ENCODE measurements around the gene PCSK5. TPM values are rescaled to one million over a fixed set of nuclear protein-coding genes. Genes with fewer than 3 reads are reported as not detected.
"Not testable (repeated sequence)": the region's sequence is repeated elsewhere in the genome, so short reads cannot be mapped to it uniquely, and the experiment has no call there.

Gene PCSK5
- total RNA-seq, 4 donors from 2014 or later = 9.6 to 41.8 (median 15.1) TPM

GRCh38 chr9:75892216-75892911 is 1.9 kb downstream of the PCSK5 start:
- H3K4me3 ChIP-seq (replicated peaks in 1 of 3) = peak overlapping the region in 2 of 3 donors; percentile 26 to 64
- H3K27ac ChIP-seq = no peak overlapping the region
- intact Hi-C loops (cut with DNase I) = no loop called here
- no peaks in the 10 kb centered on the region for H3K36me3 ChIP-seq
- H3K9me3 ChIP-seq = no peaks in the 10 kb centered on the region
- no peaks in the 10 kb centered on the region for H3K27me3 ChIP-seq
- no peak for TF ChIP-seq POLR2A (IDR thresholded peaks at IDR 0.05)
- TF ChIP-seq CTCF (IDR thresholded peaks at IDR 0.05) = no peak
- 2 to 3% methylated on average over 19 to 31 of the region's 31 CpGs for WGBS, 2 donors
- H3K4me1 ChIP-seq = peaks cover 4 to 16% of the 10 kb centered on the region in 2 donors
- DNase-seq = peak; percentile 32 to 46

- Histone ChIP-seq H3K27ac (no peak overlapping the region), H3K4me3 (replicated peaks in 1 of 3) (no peak overlapping the region), H3K27me3 (no peaks in the 10 kb centered on the region), H3K4me1 (peaks cover 4 to 16% of the 10 kb centered on the region in 2 donors), H3K36me3 (no peaks in the 10 kb centered on the region), H3K9me3 (no peaks in the 10 kb centered on the region)
- intact Hi-C loops (cut with DNase I) = no loop called here
- no peak for TF ChIP-seq CTCF (IDR thresholded peaks at IDR 0.05)
- no peak for DNase-seq
- 76 to 82% methylated on average over 3 of the region's 3 CpGs for WGBS, 2 donors
These were observed 2.6 kb downstream of the PCSK5 start for GRCh38 chr9:75893106-75893505.

- DNase-seq = no peak
- TF ChIP-seq CTCF (IDR thresholded peaks at IDR 0.05) (no peak), POLR2A (IDR thresholded peaks at IDR 0.05) (no peak)
- no peaks in the 10 kb centered on the region for H3K9me3 ChIP-seq
- intact Hi-C loops (cut with DNase I) = no loop called here
- WGBS, 2 donors = 89 to 96% methylated on average over 3 of the region's 3 CpGs
- H3K27ac ChIP-seq = no peak overlapping the region
- H3K36me3 ChIP-seq = no peaks in the 10 kb centered on the region
- H3K27me3 ChIP-seq = no peaks in the 10 kb centered on the region
- no peak overlapping the region for H3K4me3 ChIP-seq (replicated peaks in 1 of 3)
- peaks cover 4 to 13% of the 10 kb centered on the region in 2 donors for H3K4me1 ChIP-seq
These were observed 4.1 kb downstream of the PCSK5 start for GRCh38 chr9:75894566-75894965.

- no peak overlapping the region for H3K27ac ChIP-seq
- no peaks in the 10 kb centered on the region for H3K27me3 ChIP-seq
- intact Hi-C loops (cut with DNase I) = no loop called here
- no peaks in the 10 kb centered on the region for H3K36me3 ChIP-seq
- no peaks in the 10 kb centered on the region for H3K9me3 ChIP-seq
- H3K4me1 ChIP-seq = peaks cover 4 to 12% of the 10 kb centered on the region in 2 donors
- WGBS, 2 donors = 89 to 93% methylated on average over 3 of the region's 3 CpGs
- no peak overlapping the region for H3K4me3 ChIP-seq (replicated peaks in 1 of 3)
- no peak for DNase-seq
- TF ChIP-seq POLR2A (IDR thresholded peaks at IDR 0.05) = no peak
- TF ChIP-seq CTCF (IDR thresholded peaks at IDR 0.05) = no peak
These were observed 4.6 kb downstream of the PCSK5 start for GRCh38 chr9:75895112-75895511.

- TF ChIP-seq CTCF (IDR thresholded peaks at IDR 0.05) = no peak
- TF ChIP-seq POLR2A (IDR thresholded peaks at IDR 0.05) = no peak
- no peaks in the 10 kb centered on the region for H3K36me3 ChIP-seq
- H3K9me3 ChIP-seq = no peaks in the 10 kb centered on the region
- H3K27ac ChIP-seq = no peak overlapping the region
- intact Hi-C loops (cut with DNase I) = no loop called here
- no peak overlapping the region for H3K4me3 ChIP-seq (replicated peaks in 1 of 3)
- peaks cover 4 to 12% of the 10 kb centered on the region in 2 donors for H3K4me1 ChIP-seq
- H3K27me3 ChIP-seq = no peaks in the 10 kb centered on the region
- no peak for DNase-seq
- 79 to 81% methylated on average over 3 of the region's 3 CpGs for WGBS, 2 donors
These were observed 5.7 kb downstream of the PCSK5 start for GRCh38 chr9:75896193-75896592.

- DNase-seq; H3K27me3 ChIP-seq; H3K27ac ChIP-seq; intact Hi-C loops (cut with DNase I); H3K4me3 ChIP-seq (replicated peaks in 1 of 3); H3K4me1 ChIP-seq; H3K9me3 ChIP-seq; H3K36me3 ChIP-seq: not testable (repeated sequence)
- WGBS, 2 donors = 79 to 88% methylated on average over 7 of the region's 7 CpGs
These were observed 10.5 kb downstream of the PCSK5 start for GRCh38 chr9:75900893-75901524.
